GM12878 (cell line): ENCODE data around the gene WDR45B. TPM values are rescaled to one million over a fixed set of nuclear protein-coding genes. Genes with fewer than 3 reads are reported as not detected.
A peak's percentile ranks its signal among the peaks of the same experiment; 100 is the strongest.

Experiments used
- ATAC-seq: fragments of 200-7000 bp; cut with Tn5 transposase; 3 replicates; pipeline ENCODE4 v1.9.1; 2020; ENCODE audit warnings: mild to moderate bottlenecking, moderate library complexity
- BruUV-seq: library from RNA; stranded (reverse); fragments of 400-500 nt; replicated peaks from 2 replicates; lab custom pipeline; 2021; lab: Mats Ljungman, UMichigan
- CTCF ChIA-PET: fragments of 300-600 bp; sonication (Branson Sonifier 250); formaldehyde crosslinking; extraction: SDS; loops from one replicate; lab custom pipeline; 2021; ENCODE audit warnings: inconsistent platforms; lab: Yijun Ruan, JAX
- POLR2A ChIA-PET: fragments of 350-600 bp; formaldehyde crosslinking; extraction: SDS; loops from one replicate; lab custom pipeline; 2021; ENCODE audit warnings: inconsistent platforms; lab: Charles Lee
- RAD21 ChIA-PET: fragments of 300-600 bp; sonication (Branson Sonifier 250); formaldehyde crosslinking; loops from one replicate; lab custom pipeline; 2023; ENCODE audit warnings: antibody characterized with exemption; ENCODE audit not compliant: unreplicated experiment; lab: Charles Lee
- SMC1A ChIA-PET: fragments of 300-600 bp; sonication (Branson Sonifier 250); formaldehyde crosslinking; loops from one replicate; lab custom pipeline; 2023; ENCODE audit not compliant: unreplicated experiment, uncharacterized antibody; lab: Charles Lee
- DNase-seq: peaks from one replicate; pipeline ENCODE4 v3.0.0-alpha.2; 2011; ENCODE audit warnings: low read depth, low spot score
- FAIRE-seq: peaks from 3 replicates; lab custom pipeline; 2011; peaks lifted over from hg19 to GRCh38; lab: Jason Lieb, UNC
- H2AFZ ChIP-seq: 2 replicates; pipeline ENCODE4 v1.6.0; 2011; ENCODE audit warnings: low read depth, low read length, control low read depth; ENCODE audit not compliant: control insufficient read depth
- H3K27ac ChIP-seq: 2 replicates; pipeline ENCODE4 v1.5.1; 2011; ENCODE audit warnings: control low read depth; ENCODE audit not compliant: control insufficient read depth, insufficient read depth
- H3K27me3 ChIP-seq, 2 experiments: replicated peaks in 1 of 2; 2 replicates each; pipeline versions ENCODE4 v1.6.0 to v1.6.1; 2011; ENCODE audit warnings: low read length in 1 of 2; ENCODE audit not compliant: control insufficient read depth in 2 of 2, insufficient read depth in 2 of 2
- H3K36me3 ChIP-seq, 2 experiments: 2 replicates each; pipeline ENCODE4 v1.5.1; 2011; ENCODE audit warnings: low read length in 1 of 2; ENCODE audit not compliant: control insufficient read depth in 2 of 2, insufficient read depth in 2 of 2
- H3K4me1 ChIP-seq: 2 replicates; pipeline ENCODE4 v1.6.1; 2011; ENCODE audit warnings: mild to moderate bottlenecking, low read length, moderate library complexity, mixed read lengths; ENCODE audit not compliant: control insufficient read depth, insufficient read depth
- H3K4me2 ChIP-seq: 2 replicates; pipeline ENCODE4 v1.6.0; 2011; ENCODE audit warnings: control low read depth; ENCODE audit not compliant: control insufficient read depth, insufficient read depth
- H3K4me3 ChIP-seq: fragments of 200-600 bp; sonication (generic); 2 replicates; pipeline ENCODE4 v1.5.1; 2016
- H3K79me2 ChIP-seq: 2 replicates; pipeline ENCODE4 v1.6.0; 2011; ENCODE audit warnings: low read length; ENCODE audit not compliant: control insufficient read depth, insufficient read depth
- H3K9ac ChIP-seq: 2 replicates; pipeline ENCODE4 v1.8.0; 2011; ENCODE audit warnings: low read length, control low read depth, mixed read lengths; ENCODE audit not compliant: control insufficient read depth, insufficient read depth
- H3K9me3 ChIP-seq: replicated peaks from 3 replicates; pipeline ENCODE4 v1.5.1; 2011; ENCODE audit warnings: mild to moderate bottlenecking, low read length; ENCODE audit not compliant: control insufficient read depth, insufficient read depth
- H4K20me1 ChIP-seq: 2 replicates; pipeline ENCODE4 v1.6.0; 2011; ENCODE audit not compliant: control insufficient read depth, insufficient read depth
- HCFC1 ChIP-seq: fragments of 150-350 bp; IDR thresholded peaks from 2 replicates; pipeline ENCODE4 v1.6.1; 2014; ENCODE audit warnings: low read length
- LARP7 ChIP-seq: fragments of 450-650 bp; IDR thresholded peaks from 2 replicates; pipeline ENCODE4 v1.6.1; 2017; ENCODE audit warnings: mild to moderate bottlenecking
- MEF2B ChIP-seq: fragments of 450-650 bp; IDR thresholded peaks from 2 replicates; pipeline ENCODE4 v1.6.1; 2018; ENCODE audit warnings: mild to moderate bottlenecking, moderate library complexity; ENCODE audit not compliant: partially characterized antibody, poor library complexity, severe bottlenecking
- PKNOX1 ChIP-seq: fragments of 450-650 bp; IDR thresholded peaks from 2 replicates; pipeline ENCODE4 v1.6.1; 2016; ENCODE audit warnings: mild to moderate bottlenecking
- POLR2A ChIP-seq: IDR thresholded peaks from 2 replicates; pipeline ENCODE4 v1.6.1; 2011; ENCODE audit warnings: low read depth, mild to moderate bottlenecking, low read length
- RUNX3 ChIP-seq: IDR thresholded peaks from 2 replicates; pipeline ENCODE4 v1.6.1; 2012; ENCODE audit warnings: low read length, inconsistent platforms
- SPI1 ChIP-seq: IDR thresholded peaks from 2 replicates; pipeline ENCODE4 v1.6.1; 2011; ENCODE audit warnings: low read depth, mild to moderate bottlenecking, low read length, moderate library complexity, borderline replicate concordance; ENCODE audit not compliant: insufficient read depth
- TCF3 ChIP-seq: IDR thresholded peaks from 2 replicates; pipeline ENCODE4 v1.6.1; 2012; ENCODE audit warnings: low read depth, mild to moderate bottlenecking, low read length, borderline replicate concordance; ENCODE audit not compliant: insufficient read depth
- TCF7 ChIP-seq: IDR thresholded peaks from 2 replicates; pipeline ENCODE4 v1.6.1; 2014; ENCODE audit warnings: antibody characterized with exemption, borderline replicate concordance
- WGBS: methylation state at CpG from one replicate; pipeline ENCODE4 v1.1.6; 2016; ENCODE audit warnings: low lambda C conversion rate; ENCODE audit not compliant: insufficient replicate concordance, insufficient coverage; ENCODE audit errors: missing lambda C conversion rate; 5-methylcytosine and 5-hydroxymethylcytosine counted together
- in situ Hi-C: fragments of 300-500 bp; cut with MboI; formaldehyde crosslinking; loops from 9 replicates; pipeline ENCODE4 v1.14.3; 2018; ENCODE audit warnings: mixed read lengths
- intact Hi-C: fragments of 100-400 bp; cut with micrococcal nuclease; formaldehyde crosslinking; loops from one replicate; pipeline ENCODE4 v1.14.2; 2022; ENCODE audit not compliant: unreplicated experiment
- polyA plus RNA-seq, 11 experiments: library from polyadenylated mRNA; depleted of rRNA in 4 of 11; unstranded in 6 of 11; stranded (reverse) in 5 of 11; fragments of >200 nt; fragmentation: Nextera tagmentation in 4 of 11; fragmentation: Illumina TruSeq in 1 of 11; extraction: Ambion mirVana in 4 of 11; extraction: Trizol in 1 of 11; gene quantifications; 1 replicate in 1 of 11; 2 replicates in 10 of 11; pipeline versions ENCODE4 v1.2.1 to v1.2.3, GENCODE V29; 2011 to 2016; ENCODE audit warnings: inconsistent platforms in 2 of 11, missing spikeins in 2 of 11, low read depth in 1 of 11
- total RNA-seq, 4 experiments: library from RNA; depleted of rRNA in 3 of 4; stranded (reverse); fragments of >200 nt in 3 of 4; fragmentation: Illumina TruSeq in 1 of 4; extraction: Trizol in 1 of 4; gene quantifications; 2 replicates each; pipeline versions ENCODE4 v1.2.1 to v1.2.3, GENCODE V29; 2013 to 2021

The WDR45B gene
- total and polyA plus RNA-seq, 10 of the 15 experiments (the other 5 are each of a cell fraction or from before 2014, with no cell fraction given): 1.0 to 73.7 (median 26.6) TPM

- ChIA-PET POLR2A (no interaction called here), CTCF (no interaction called here), SMC1A (no interaction called here), RAD21 (no interaction called here)
- Histone ChIP-seq H3K4me1 (peaks cover 22% of the 10 kb centered on the region), H3K27ac (no peak overlapping the region), H3K27me3 (no peaks in the 10 kb centered on the region), H3K4me2 (no peak overlapping the region), H2AFZ (no peak overlapping the region), H3K9me3 (no peaks in the 10 kb centered on the region), H3K4me3 (no peak overlapping the region), H3K36me3 (peaks cover 31 to 32% of the 10 kb centered on the region in 2 experiments), H4K20me1 (peaks cover 3% of the 10 kb centered on the region; the same call in 1 of the 2 replicates), H3K9ac (no peak overlapping the region), H3K79me2 (no peaks in the 10 kb centered on the region; the same call in 1 of the 2 replicates)
- in situ Hi-C loops: no loop called here
- ATAC-seq (no peak), DNase-seq (no peak), FAIRE-seq (no peak)
- 97% methylated on average over 27 of the region's 37 CpGs for WGBS
- TF ChIP-seq LARP7 (no peak), TCF3 (0 out of 2 replicates have a peak, but pooled peaks have one; percentile 49)
- no TSS peak for BruUV-seq
- intact Hi-C loops: no loop called here
Observed at GRCh38 chr17:82600731-82601446, 47.4 kb downstream of the WDR45B start.

GRCh38 chr17:82599674-82600661 lies 48.3 kb downstream of the WDR45B start:
- no peak overlapping the region for H3K4me2 ChIP-seq
- no peak overlapping the region for H3K27ac ChIP-seq
- H3K4me1 ChIP-seq: peaks cover 27% of the 10 kb centered on the region
- no peaks in the 10 kb centered on the region; the same call in 1 of the 2 replicates for H3K79me2 ChIP-seq
- H4K20me1 ChIP-seq: peaks cover 3% of the 10 kb centered on the region; the same call in 1 of the 2 replicates
- no peaks in the 10 kb centered on the region for H3K9me3 ChIP-seq
- no peak for TF ChIP-seq HCFC1
- TF ChIP-seq PKNOX1: peak; percentile 53
- TF ChIP-seq POLR2A: peak; percentile 30; the same call in 1 of the 2 replicates
- no peak for TF ChIP-seq TCF7
- TF ChIP-seq RUNX3: peak; percentile 62
- no peak for TF ChIP-seq SPI1
- TF ChIP-seq MEF2B: peak; percentile 31
- H3K27me3 ChIP-seq: no peaks in the 10 kb centered on the region
- ChIA-PET POLR2A (no interaction called here), RAD21 (no interaction called here), CTCF (interaction anchor here (0.6 kb wide), 1 partner anchor 402 kb away, joined by 3 read pairs; no protein-coding TSS in a partner anchor), SMC1A (interaction anchor here (0.8 kb wide), 1 partner anchor 38 kb away, joined by 3 read pairs; no protein-coding TSS in a partner anchor)
- ATAC-seq (peak; percentile 35), DNase-seq (no peak), FAIRE-seq (no peak)
- H3K4me3 ChIP-seq: no peak overlapping the region
- in situ Hi-C loops: no loop called here
- peaks cover 27 to 37% of the 10 kb centered on the region in 2 experiments; a peak in 3 of 4 replicates for H3K36me3 ChIP-seq
- intact Hi-C loops: no loop called here
- BruUV-seq: no TSS peak
- WGBS: 33% methylated on average over 26 of the region's 26 CpGs
- H2AFZ ChIP-seq: no peak overlapping the region
- H3K9ac ChIP-seq: no peak overlapping the region
